ENCODE measurements around the gene CLPSL1. TPM values are rescaled to one million over a fixed set of nuclear protein-coding genes. Genes with fewer than 3 reads are reported as not detected.

Gene CLPSL1
- total and polyA plus RNA-seq, 2 of the 13 experiments (the other 11 are each of a cell fraction or from before 2014, with no cell fraction given): not detected

DNA sequence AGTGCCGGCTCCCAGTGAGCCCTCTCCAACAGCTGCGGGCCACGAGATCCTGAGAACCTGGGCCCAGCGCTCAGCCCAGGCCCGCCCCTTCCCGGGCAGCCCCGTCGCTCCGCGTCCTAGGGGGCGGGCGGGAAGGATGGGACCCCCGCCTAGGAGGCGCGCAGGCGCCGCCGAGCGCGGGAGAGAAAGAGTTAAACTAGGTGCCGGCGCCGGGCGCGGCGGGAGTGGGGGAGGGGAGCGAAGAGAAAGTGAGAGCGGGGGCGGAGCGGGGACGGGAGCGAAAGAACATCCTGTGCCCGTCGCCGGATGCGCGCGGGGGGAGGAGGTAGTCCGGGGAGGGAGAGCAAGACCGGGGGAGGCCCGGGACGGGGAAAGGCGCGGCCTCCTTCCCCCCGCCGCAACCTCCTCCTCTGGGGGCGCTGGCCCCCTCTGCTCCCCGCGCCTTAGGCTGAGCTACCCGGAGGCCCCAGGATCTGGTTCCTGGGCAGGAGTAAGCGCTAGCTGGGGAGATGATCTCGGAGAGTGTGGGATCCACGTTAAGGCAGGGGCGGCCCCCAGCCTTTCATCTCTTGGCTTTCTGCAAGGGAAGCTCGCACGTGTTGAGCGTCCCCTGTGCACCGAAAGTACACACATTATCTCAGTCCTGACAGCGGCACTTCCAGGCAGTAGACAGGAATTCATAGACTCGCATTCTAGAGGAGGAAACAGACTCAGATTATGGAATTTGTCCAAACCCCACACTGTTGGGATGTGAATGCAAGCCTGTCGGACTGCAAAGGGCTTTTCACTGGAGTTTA lies 48.9 kb upstream of the CLPSL1 start (continued):
- no peak for TF ChIP-seq SMC3 (IDR thresholded peaks at IDR 0.05; ENCODE audit: low read length)
- no peak for TF ChIP-seq CBX2 (IDR thresholded peaks at IDR 0.05; ENCODE audit: low read depth, low read length)
- no peak for TF ChIP-seq CBX2 (CRISPR knock-in tag; IDR thresholded peaks at IDR 0.05; ENCODE audit: low read depth)
- peak; percentile 47; the same call in 1 of the 2 replicates for TF ChIP-seq HNF4A (CRISPR knock-in tag; IDR thresholded peaks at IDR 0.05)
- TF ChIP-seq ZNF326 (CRISPR knock-in tag; IDR thresholded peaks at IDR 0.05; ENCODE audit: borderline replicate concordance): no peak
- peak; percentile 91 for TF ChIP-seq KDM2A (CRISPR knock-in tag; IDR thresholded peaks at IDR 0.05; ENCODE audit: borderline replicate concordance, low read depth)
- 0 out of 2 replicates have a peak, but pooled peaks have one; percentile 37 for TF ChIP-seq ZSCAN31 (CRISPR knock-in tag; IDR thresholded peaks at IDR 0.05; ENCODE audit: low read depth)
- no peak; the same call in 1 of the 2 replicates for TF ChIP-seq ZNF160 (CRISPR knock-in tag; IDR thresholded peaks at IDR 0.05)
- peak; percentile 29; the same call in 1 of the 2 replicates for TF ChIP-seq FOXJ3 (CRISPR knock-in tag; IDR thresholded peaks at IDR 0.05; ENCODE audit: borderline replicate concordance)
- TF ChIP-seq, protein P1, sequence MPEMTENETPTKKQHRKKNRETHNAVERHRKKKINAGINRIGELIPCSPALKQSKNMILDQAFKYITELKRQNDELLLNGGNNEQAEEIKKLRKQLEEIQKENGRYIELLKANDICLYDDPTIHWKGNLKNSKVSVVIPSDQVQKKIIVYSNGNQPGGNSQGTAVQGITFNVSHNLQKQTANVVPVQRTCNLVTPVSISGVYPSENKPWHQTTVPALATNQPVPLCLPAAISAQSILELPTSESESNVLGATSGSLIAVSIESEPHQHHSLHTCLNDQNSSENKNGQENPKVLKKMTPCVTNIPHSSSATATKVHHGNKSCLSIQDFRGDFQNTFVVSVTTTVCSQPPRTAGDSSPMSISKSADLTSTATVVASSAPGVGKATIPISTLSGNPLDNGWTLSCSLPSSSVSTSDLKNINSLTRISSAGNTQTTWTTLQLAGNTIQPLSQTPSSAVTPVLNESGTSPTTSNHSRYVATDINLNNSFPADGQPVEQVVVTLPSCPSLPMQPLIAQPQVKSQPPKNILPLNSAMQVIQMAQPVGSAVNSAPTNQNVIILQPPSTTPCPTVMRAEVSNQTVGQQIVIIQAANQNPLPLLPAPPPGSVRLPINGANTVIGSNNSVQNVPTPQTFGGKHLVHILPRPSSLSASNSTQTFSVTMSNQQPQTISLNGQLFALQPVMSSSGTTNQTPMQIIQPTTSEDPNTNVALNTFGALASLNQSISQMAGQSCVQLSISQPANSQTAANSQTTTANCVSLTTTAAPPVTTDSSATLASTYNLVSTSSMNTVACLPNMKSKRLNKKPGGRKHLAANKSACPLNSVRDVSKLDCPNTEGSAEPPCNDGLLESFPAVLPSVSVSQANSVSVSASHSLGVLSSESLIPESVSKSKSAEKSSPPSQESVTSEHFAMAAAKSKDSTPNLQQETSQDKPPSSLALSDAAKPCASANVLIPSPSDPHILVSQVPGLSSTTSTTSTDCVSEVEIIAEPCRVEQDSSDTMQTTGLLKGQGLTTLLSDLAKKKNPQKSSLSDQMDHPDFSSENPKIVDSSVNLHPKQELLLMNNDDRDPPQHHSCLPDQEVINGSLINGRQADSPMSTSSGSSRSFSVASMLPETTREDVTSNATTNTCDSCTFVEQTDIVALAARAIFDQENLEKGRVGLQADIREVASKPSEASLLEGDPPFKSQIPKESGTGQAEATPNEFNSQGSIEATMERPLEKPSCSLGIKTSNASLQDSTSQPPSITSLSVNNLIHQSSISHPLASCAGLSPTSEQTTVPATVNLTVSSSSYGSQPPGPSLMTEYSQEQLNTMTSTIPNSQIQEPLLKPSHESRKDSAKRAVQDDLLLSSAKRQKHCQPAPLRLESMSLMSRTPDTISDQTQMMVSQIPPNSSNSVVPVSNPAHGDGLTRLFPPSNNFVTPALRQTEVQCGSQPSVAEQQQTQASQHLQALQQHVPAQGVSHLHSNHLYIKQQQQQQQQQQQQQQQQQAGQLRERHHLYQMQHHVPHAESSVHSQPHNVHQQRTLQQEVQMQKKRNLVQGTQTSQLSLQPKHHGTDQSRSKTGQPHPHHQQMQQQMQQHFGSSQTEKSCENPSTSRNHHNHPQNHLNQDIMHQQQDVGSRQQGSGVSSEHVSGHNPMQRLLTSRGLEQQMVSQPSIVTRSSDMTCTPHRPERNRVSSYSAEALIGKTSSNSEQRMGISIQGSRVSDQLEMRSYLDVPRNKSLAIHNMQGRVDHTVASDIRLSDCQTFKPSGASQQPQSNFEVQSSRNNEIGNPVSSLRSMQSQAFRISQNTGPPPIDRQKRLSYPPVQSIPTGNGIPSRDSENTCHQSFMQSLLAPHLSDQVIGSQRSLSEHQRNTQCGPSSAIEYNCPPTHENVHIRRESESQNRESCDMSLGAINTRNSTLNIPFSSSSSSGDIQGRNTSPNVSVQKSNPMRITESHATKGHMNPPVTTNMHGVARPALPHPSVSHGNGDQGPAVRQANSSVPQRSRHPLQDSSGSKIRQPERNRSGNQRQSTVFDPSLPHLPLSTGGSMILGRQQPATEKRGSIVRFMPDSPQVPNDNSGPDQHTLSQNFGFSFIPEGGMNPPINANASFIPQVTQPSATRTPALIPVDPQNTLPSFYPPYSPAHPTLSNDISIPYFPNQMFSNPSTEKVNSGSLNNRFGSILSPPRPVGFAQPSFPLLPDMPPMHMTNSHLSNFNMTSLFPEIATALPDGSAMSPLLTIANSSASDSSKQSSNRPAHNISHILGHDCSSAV (CRISPR knock-in tag; IDR thresholded peaks at IDR 0.05; ENCODE audit: borderline replicate concordance): no peak
- TF ChIP-seq POGZ (CRISPR knock-in tag; IDR thresholded peaks at IDR 0.05): peak; percentile 75; the same call in 1 of the 2 replicates
- TF ChIP-seq, protein P2, sequence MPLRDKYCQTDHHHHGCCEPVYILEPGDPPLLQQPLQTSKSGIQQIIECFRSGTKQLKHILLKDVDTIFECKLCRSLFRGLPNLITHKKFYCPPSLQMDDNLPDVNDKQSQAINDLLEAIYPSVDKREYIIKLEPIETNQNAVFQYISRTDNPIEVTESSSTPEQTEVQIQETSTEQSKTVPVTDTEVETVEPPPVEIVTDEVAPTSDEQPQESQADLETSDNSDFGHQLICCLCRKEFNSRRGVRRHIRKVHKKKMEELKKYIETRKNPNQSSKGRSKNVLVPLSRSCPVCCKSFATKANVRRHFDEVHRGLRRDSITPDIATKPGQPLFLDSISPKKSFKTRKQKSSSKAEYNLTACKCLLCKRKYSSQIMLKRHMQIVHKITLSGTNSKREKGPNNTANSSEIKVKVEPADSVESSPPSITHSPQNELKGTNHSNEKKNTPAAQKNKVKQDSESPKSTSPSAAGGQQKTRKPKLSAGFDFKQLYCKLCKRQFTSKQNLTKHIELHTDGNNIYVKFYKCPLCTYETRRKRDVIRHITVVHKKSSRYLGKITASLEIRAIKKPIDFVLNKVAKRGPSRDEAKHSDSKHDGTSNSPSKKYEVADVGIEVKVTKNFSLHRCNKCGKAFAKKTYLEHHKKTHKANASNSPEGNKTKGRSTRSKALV (CRISPR knock-in tag; IDR thresholded peaks at IDR 0.05): peak; percentile 50; the same call in 1 of the 2 replicates
- TF ChIP-seq ZNF557 (CRISPR knock-in tag; IDR thresholded peaks at IDR 0.05): peak; percentile 86
- TF ChIP-seq, protein P3, sequence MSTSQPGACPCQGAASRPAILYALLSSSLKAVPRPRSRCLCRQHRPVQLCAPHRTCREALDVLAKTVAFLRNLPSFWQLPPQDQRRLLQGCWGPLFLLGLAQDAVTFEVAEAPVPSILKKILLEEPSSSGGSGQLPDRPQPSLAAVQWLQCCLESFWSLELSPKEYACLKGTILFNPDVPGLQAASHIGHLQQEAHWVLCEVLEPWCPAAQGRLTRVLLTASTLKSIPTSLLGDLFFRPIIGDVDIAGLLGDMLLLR (CRISPR knock-in tag; IDR thresholded peaks at IDR 0.05): no peak; the same call in 1 of the 2 replicates
- no peak for TF ChIP-seq CENPX (CRISPR knock-in tag; IDR thresholded peaks at IDR 0.05)
- no peak; the same call in 1 of the 2 replicates for TF ChIP-seq ZNF598 (CRISPR knock-in tag; IDR thresholded peaks at IDR 0.05; ENCODE audit: borderline replicate concordance)
- TF ChIP-seq ZNF350 (CRISPR knock-in tag; IDR thresholded peaks at IDR 0.05; ENCODE audit: borderline replicate concordance, low read depth): peak; percentile 81
- no peak; the same call in 1 of the 2 replicates for TF ChIP-seq CREM (IDR thresholded peaks at IDR 0.05)
- TF ChIP-seq CREM (CRISPR knock-in tag; IDR thresholded peaks at IDR 0.05): no peak
- peak; percentile 92 for TF ChIP-seq ZNF792 (CRISPR knock-in tag; IDR thresholded peaks at IDR 0.05)
